PFSK-1 (cell line): ENCODE results near the gene SLC10A6.

Experiments used
- POLR2AphosphoS5 ChIP-seq: IDR thresholded peaks from 2 replicates; pipeline ENCODE4 v1.6.1; 2012; ENCODE audit warnings: low read depth, mild to moderate bottlenecking, control low read depth, low read length, moderate library complexity
- SIN3A ChIP-seq: IDR thresholded peaks from 2 replicates; pipeline ENCODE4 v1.6.1; 2012; ENCODE audit warnings: mild to moderate bottlenecking, low read length, moderate library complexity, borderline replicate concordance; ENCODE audit not compliant: insufficient read depth
- TF ChIP-seq, protein P1 (sequence below), 2 experiments: IDR thresholded peaks; 2 replicates each; pipeline versions ENCODE4 v1.6.1 to v1.8.0; 2011 to 2012; ENCODE audit warnings: low read depth in 2 of 2, low read length in 2 of 2, control low read depth in 1 of 2, inconsistent platforms in 1 of 2, mild to moderate bottlenecking in 1 of 2, moderate library complexity in 1 of 2; ENCODE audit not compliant: insufficient read depth in 1 of 2

GRCh38 chr4:86822136-86822535, 27.0 kb downstream of the SLC10A6 start:
- TF ChIP-seq POLR2AphosphoS5: no peak
- no peak for TF ChIP-seq SIN3A
- TF ChIP-seq, protein P1, sequence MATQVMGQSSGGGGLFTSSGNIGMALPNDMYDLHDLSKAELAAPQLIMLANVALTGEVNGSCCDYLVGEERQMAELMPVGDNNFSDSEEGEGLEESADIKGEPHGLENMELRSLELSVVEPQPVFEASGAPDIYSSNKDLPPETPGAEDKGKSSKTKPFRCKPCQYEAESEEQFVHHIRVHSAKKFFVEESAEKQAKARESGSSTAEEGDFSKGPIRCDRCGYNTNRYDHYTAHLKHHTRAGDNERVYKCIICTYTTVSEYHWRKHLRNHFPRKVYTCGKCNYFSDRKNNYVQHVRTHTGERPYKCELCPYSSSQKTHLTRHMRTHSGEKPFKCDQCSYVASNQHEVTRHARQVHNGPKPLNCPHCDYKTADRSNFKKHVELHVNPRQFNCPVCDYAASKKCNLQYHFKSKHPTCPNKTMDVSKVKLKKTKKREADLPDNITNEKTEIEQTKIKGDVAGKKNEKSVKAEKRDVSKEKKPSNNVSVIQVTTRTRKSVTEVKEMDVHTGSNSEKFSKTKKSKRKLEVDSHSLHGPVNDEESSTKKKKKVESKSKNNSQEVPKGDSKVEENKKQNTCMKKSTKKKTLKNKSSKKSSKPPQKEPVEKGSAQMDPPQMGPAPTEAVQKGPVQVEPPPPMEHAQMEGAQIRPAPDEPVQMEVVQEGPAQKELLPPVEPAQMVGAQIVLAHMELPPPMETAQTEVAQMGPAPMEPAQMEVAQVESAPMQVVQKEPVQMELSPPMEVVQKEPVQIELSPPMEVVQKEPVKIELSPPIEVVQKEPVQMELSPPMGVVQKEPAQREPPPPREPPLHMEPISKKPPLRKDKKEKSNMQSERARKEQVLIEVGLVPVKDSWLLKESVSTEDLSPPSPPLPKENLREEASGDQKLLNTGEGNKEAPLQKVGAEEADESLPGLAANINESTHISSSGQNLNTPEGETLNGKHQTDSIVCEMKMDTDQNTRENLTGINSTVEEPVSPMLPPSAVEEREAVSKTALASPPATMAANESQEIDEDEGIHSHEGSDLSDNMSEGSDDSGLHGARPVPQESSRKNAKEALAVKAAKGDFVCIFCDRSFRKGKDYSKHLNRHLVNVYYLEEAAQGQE (IDR thresholded peaks at IDR 0.05; ENCODE audit: insufficient read depth in 1 of 2, low read depth in 2 of 2, low read length in 2 of 2): no peak
